ENCODE data around the gene SON.
"Not testable (repeated sequence)": the region's sequence is repeated elsewhere in the genome, so short reads cannot be mapped to it uniquely, and the experiment has no call there.

Gene SON

GRCh38 chr21:33568448-33568847 is 25.6 kb downstream of the SON start:
- Histone ChIP-seq H3K36me3 (ENCODE audit: control insufficient read depth in 1 of 2, insufficient read depth in 2 of 2, low read length in 2 of 2) (peaks cover 39 to 59% of the 10 kb centered on the region in 2 donors), H3K9ac (ENCODE audit: low read depth in 1 of 2, low read length in 2 of 2) (no peak overlapping the region), H3K4me3 (ENCODE audit: low read depth in 1 of 2, low read length in 2 of 2) (no peak overlapping the region)

GRCh38 chr21:33569991-33570390 is 27.2 kb downstream of the SON start:
- Histone ChIP-seq H3K27me3 (ENCODE audit: control insufficient read depth in 1 of 2, insufficient read depth in 2 of 2, low read length in 2 of 2) (no peaks in the 10 kb centered on the region), H3K4me1 (ENCODE audit: control insufficient read depth in 1 of 2, insufficient read depth in 2 of 2, low read length in 2 of 2) (peaks cover 0 to 4% of the 10 kb centered on the region in 2 donors), H3K9ac (ENCODE audit: low read depth in 1 of 2, low read length in 2 of 2) (no peak overlapping the region), H3K4me3 (ENCODE audit: low read depth in 1 of 2, low read length in 2 of 2) (no peak overlapping the region), H3K36me3 (ENCODE audit: control insufficient read depth in 1 of 2, insufficient read depth in 2 of 2, low read length in 2 of 2) (peaks cover 46 to 63% of the 10 kb centered on the region in 2 donors), H3K27ac (ENCODE audit: low read depth, low read length) (no peak overlapping the region), H3K9me3 (ENCODE audit: control insufficient read depth in 1 of 2, low read length in 2 of 2) (no peaks in the 10 kb centered on the region)

More at GRCh38 chr21:33568448-33568847, 25.6 kb downstream of the SON start:
- Histone ChIP-seq H3K9me3 (ENCODE audit: control insufficient read depth in 1 of 2, low read length in 2 of 2) (no peaks in the 10 kb centered on the region), H3K4me1 (ENCODE audit: control insufficient read depth in 1 of 2, insufficient read depth in 2 of 2, low read length in 2 of 2) (peaks cover 0 to 4% of the 10 kb centered on the region in 2 donors), H3K27ac (ENCODE audit: low read depth, low read length) (no peak overlapping the region), H3K27me3 (ENCODE audit: control insufficient read depth in 1 of 2, insufficient read depth in 2 of 2, low read length in 2 of 2) (no peaks in the 10 kb centered on the region)

GRCh38 chr21:33572350-33572749 is 29.5 kb downstream of the SON start:
- H3K9me3 ChIP-seq (ENCODE audit: control insufficient read depth in 1 of 2, low read length in 2 of 2): no peaks in the 10 kb centered on the region
- H3K27me3 ChIP-seq (ENCODE audit: control insufficient read depth in 1 of 2, insufficient read depth in 2 of 2, low read length in 2 of 2): no peaks in the 10 kb centered on the region
- no peak overlapping the region for H3K4me3 ChIP-seq (ENCODE audit: low read depth in 1 of 2, low read length in 2 of 2)
- H3K36me3 ChIP-seq (ENCODE audit: control insufficient read depth in 1 of 2, insufficient read depth in 2 of 2, low read length in 2 of 2): peaks cover 44 to 76% of the 10 kb centered on the region in 2 donors
- no peak overlapping the region for H3K9ac ChIP-seq (ENCODE audit: low read depth in 1 of 2, low read length in 2 of 2)
- H3K27ac ChIP-seq (ENCODE audit: low read depth, low read length): no peak overlapping the region
- peaks cover 0 to 4% of the 10 kb centered on the region in 2 donors for H3K4me1 ChIP-seq (ENCODE audit: control insufficient read depth in 1 of 2, insufficient read depth in 2 of 2, low read length in 2 of 2)

- H3K36me3 ChIP-seq (ENCODE audit: control insufficient read depth in 1 of 2, insufficient read depth in 2 of 2, low read length in 2 of 2): peaks cover 19 to 58% of the 10 kb centered on the region in 2 donors
- not testable (repeated sequence) for H3K27me3 ChIP-seq (ENCODE audit: control insufficient read depth in 1 of 2, insufficient read depth in 2 of 2, low read length in 2 of 2); H3K27ac ChIP-seq (ENCODE audit: low read depth, low read length)
These were observed 33.9 kb downstream of the SON start for GRCh38 chr21:33576741-33577141.

DNA sequence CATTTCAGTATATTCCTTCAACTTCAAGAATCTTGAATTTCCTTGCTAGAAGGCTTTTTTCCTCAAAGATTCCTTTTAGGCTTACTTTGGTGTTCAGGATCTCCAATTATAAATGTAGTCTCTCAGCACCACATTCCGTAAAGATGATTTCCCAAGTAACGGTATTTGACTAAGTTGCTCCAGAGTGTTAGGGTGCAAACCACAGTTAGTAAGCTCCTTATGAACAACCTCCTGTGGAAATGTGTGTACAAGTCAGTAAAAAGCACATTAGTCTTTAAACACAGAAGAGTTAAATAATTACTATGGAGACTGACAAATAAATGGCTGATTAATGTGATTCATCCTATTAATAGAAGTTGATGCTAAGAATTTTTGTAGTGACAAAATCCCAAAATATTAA is 35.4 kb downstream of the SON start:
- peaks cover 11 to 54% of the 10 kb centered on the region in 2 donors for H3K36me3 ChIP-seq (ENCODE audit: control insufficient read depth in 1 of 2, insufficient read depth in 2 of 2, low read length in 2 of 2)
- H3K9me3 ChIP-seq (ENCODE audit: control insufficient read depth in 1 of 2, low read length in 2 of 2): no peaks in the 10 kb centered on the region
- no peak overlapping the region for H3K9ac ChIP-seq (ENCODE audit: low read depth in 1 of 2, low read length in 2 of 2)

More at GRCh38 chr21:33576741-33577141, 33.9 kb downstream of the SON start:
- not testable (repeated sequence) for H3K9me3 ChIP-seq (ENCODE audit: control insufficient read depth in 1 of 2, low read length in 2 of 2); H3K4me1 ChIP-seq (ENCODE audit: control insufficient read depth in 1 of 2, insufficient read depth in 2 of 2, low read length in 2 of 2); H3K4me3 ChIP-seq (ENCODE audit: low read depth in 1 of 2, low read length in 2 of 2); H3K9ac ChIP-seq (ENCODE audit: low read depth in 1 of 2, low read length in 2 of 2)

DNA sequence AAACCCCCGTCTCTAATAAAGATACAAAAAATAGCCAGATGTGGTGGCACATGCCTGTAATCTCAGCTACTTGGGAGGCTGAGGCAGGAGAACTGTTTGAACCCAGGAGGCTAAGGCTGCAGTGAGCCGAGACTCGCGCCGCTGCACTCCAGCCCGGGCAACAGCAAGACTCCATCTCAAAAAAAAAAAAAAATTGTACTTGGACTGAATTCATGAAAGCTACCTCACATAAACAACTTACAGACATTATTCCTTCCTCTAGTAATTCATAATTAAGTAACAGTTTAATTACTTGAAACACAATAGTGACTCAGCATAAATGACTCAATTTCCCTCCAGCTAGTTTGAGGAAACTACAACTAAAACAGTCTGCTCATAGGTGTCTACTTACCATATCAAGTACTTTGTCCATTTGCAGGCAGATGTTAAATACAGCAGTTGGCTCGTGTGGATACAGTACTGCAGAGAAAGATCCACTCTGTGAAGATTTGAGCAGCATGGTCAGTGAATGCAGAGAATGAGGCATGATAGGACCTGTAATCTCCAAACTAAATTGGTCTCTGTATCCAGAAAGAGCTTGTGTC is 36.2 kb downstream of the SON start:
- Histone ChIP-seq H3K9me3 (ENCODE audit: control insufficient read depth in 1 of 2, low read length in 2 of 2) (no peaks in the 10 kb centered on the region), H3K27ac (ENCODE audit: low read depth, low read length) (no peak overlapping the region), H3K36me3 (ENCODE audit: control insufficient read depth in 1 of 2, insufficient read depth in 2 of 2, low read length in 2 of 2) (peaks cover 4 to 47% of the 10 kb centered on the region in 2 donors), H3K4me3 (ENCODE audit: low read depth in 1 of 2, low read length in 2 of 2) (no peak overlapping the region), H3K4me1 (ENCODE audit: control insufficient read depth in 1 of 2, insufficient read depth in 2 of 2, low read length in 2 of 2) (no peaks in the 10 kb centered on the region), H3K9ac (ENCODE audit: low read depth in 1 of 2, low read length in 2 of 2) (no peak overlapping the region), H3K27me3 (ENCODE audit: control insufficient read depth in 1 of 2, insufficient read depth in 2 of 2, low read length in 2 of 2) (no peaks in the 10 kb centered on the region)

More for the DNA sequence above, 35.4 kb downstream of the SON start:
- no peaks in the 10 kb centered on the region for H3K4me1 ChIP-seq (ENCODE audit: control insufficient read depth in 1 of 2, insufficient read depth in 2 of 2, low read length in 2 of 2)
- no peaks in the 10 kb centered on the region for H3K27me3 ChIP-seq (ENCODE audit: control insufficient read depth in 1 of 2, insufficient read depth in 2 of 2, low read length in 2 of 2)
- no peak overlapping the region for H3K4me3 ChIP-seq (ENCODE audit: low read depth in 1 of 2, low read length in 2 of 2)
- H3K27ac ChIP-seq (ENCODE audit: low read depth, low read length): no peak overlapping the region

GRCh38 chr21:33584455-33584854 is 41.6 kb downstream of the SON start:
- Histone ChIP-seq H3K4me3 (ENCODE audit: low read depth in 1 of 2, low read length in 2 of 2) (no peak overlapping the region), H3K9ac (ENCODE audit: low read depth in 1 of 2, low read length in 2 of 2) (no peak overlapping the region), H3K9me3 (ENCODE audit: control insufficient read depth in 1 of 2, low read length in 2 of 2) (no peaks in the 10 kb centered on the region), H3K27me3 (ENCODE audit: control insufficient read depth in 1 of 2, insufficient read depth in 2 of 2, low read length in 2 of 2) (no peaks in the 10 kb centered on the region), H3K27ac (ENCODE audit: low read depth, low read length) (no peak overlapping the region), H3K4me1 (ENCODE audit: control insufficient read depth in 1 of 2, insufficient read depth in 2 of 2, low read length in 2 of 2) (peaks cover 5 to 6% of the 10 kb centered on the region in 2 donors), H3K36me3 (ENCODE audit: control insufficient read depth in 1 of 2, insufficient read depth in 2 of 2, low read length in 2 of 2) (peaks cover 0 to 8% of the 10 kb centered on the region in 2 donors)

DNA sequence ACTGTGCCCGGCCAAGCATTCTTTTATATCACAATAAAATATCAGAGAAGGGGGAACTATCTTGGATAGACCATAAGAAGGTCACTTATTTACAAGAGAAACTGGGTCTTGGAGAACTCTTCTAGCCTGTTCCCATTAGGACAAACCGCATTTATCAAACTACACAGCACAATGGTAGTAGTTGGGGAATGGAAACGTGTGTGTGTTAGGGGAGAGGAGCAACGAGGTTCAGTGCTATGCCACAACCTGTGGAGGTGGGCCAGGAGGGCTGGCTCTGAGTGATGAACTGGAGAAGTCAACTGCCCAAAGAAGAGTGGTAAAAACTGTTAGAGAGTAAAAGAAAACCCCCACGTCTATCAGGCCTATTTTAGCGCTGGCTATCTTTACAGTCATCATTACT is 44.1 kb downstream of the SON start:
- H3K4me1 ChIP-seq (ENCODE audit: control insufficient read depth in 1 of 2, insufficient read depth in 2 of 2, low read length in 2 of 2): peaks cover 6% of the 10 kb centered on the region in 2 donors
- no peak overlapping the region for H3K4me3 ChIP-seq (ENCODE audit: low read depth in 1 of 2, low read length in 2 of 2)

GRCh38 chr21:33587792-33588484 is 45.1 kb downstream of the SON start:
- Histone ChIP-seq H3K9me3 (ENCODE audit: control insufficient read depth in 1 of 2, low read length in 2 of 2) (no peaks in the 10 kb centered on the region), H3K4me1 (ENCODE audit: control insufficient read depth in 1 of 2, insufficient read depth in 2 of 2, low read length in 2 of 2) (peaks cover 6% of the 10 kb centered on the region in 2 donors), H3K27ac (ENCODE audit: low read depth, low read length) (peak overlapping the region; percentile 50), H3K4me3 (ENCODE audit: low read depth in 1 of 2, low read length in 2 of 2) (peak overlapping the region; percentile 93 to 94), H3K9ac (ENCODE audit: low read depth in 1 of 2, low read length in 2 of 2) (peak overlapping the region; percentile 72 to 84), H3K36me3 (ENCODE audit: control insufficient read depth in 1 of 2, insufficient read depth in 2 of 2, low read length in 2 of 2) (no peaks in the 10 kb centered on the region), H3K27me3 (ENCODE audit: control insufficient read depth in 1 of 2, insufficient read depth in 2 of 2, low read length in 2 of 2) (no peaks in the 10 kb centered on the region)

More for the DNA sequence above, 44.1 kb downstream of the SON start:
- Histone ChIP-seq H3K9me3 (ENCODE audit: control insufficient read depth in 1 of 2, low read length in 2 of 2) (no peaks in the 10 kb centered on the region), H3K27me3 (ENCODE audit: control insufficient read depth in 1 of 2, insufficient read depth in 2 of 2, low read length in 2 of 2) (no peaks in the 10 kb centered on the region), H3K36me3 (ENCODE audit: control insufficient read depth in 1 of 2, insufficient read depth in 2 of 2, low read length in 2 of 2) (peaks cover 0 to 4% of the 10 kb centered on the region in 2 donors), H3K9ac (ENCODE audit: low read depth in 1 of 2, low read length in 2 of 2) (no peak overlapping the region), H3K27ac (ENCODE audit: low read depth, low read length) (no peak overlapping the region)

DNA sequence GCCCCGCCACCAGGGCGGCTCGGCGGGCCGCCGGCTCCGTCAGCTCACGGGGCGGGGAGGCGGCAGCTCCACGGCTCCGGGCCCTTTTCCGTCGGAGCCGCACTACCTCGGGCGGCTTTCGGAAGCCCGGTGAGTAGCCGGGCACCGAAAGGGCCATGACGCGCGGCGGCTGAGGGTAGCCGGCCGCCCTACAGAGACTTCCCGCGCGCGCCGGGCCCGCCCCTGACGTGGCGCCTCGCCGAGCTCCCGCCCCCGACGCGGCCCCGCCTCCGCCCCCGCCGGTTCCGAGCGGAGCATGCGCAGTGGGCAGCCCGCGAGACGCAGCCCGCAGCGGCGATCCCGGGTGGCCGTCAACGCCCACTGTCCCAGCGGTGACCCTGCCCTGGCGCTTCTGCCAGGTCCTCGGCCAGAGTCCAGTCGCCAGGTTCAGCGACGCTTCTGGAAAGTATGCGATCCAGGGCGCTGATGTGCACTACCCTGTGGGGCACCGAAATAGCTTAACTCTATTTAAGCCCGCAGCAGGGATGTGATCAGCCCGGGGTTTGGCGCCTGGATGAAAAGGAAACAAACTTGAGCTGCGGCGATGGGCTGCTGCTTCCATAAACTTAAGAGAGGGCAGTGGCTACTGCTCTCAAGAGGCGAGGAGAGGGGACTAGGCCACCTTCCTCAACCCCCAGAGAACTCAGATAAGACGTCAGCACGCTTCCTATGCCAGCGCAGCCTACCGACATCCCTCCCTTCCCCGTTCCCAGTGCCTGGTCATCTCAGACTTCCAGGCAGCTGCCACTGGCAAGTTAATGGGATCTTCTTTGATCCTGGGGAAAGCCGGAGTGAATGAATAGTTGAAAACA is 45.9 kb downstream of the SON start, which contains the start of gene DONSON:
DONSON (minus strand) TSS at position 200 of the 851 bp plus-strand sequence; CDS start at position 157, 43 bp downstream.
- Histone ChIP-seq H3K9ac (ENCODE audit: low read depth in 1 of 2, low read length in 2 of 2) (peak within 1 kb of the TSS; percentile 72 to 92), H3K4me1 (ENCODE audit: control insufficient read depth in 1 of 2, insufficient read depth in 2 of 2, low read length in 2 of 2) (peaks cover 6% of the 10 kb centered on the region in 2 donors), H3K27me3 (ENCODE audit: control insufficient read depth in 1 of 2, insufficient read depth in 2 of 2, low read length in 2 of 2) (no peaks in the 10 kb centered on the region), H3K27ac (ENCODE audit: low read depth, low read length) (peak within 1 kb of the TSS; percentile 68), H3K36me3 (ENCODE audit: control insufficient read depth in 1 of 2, insufficient read depth in 2 of 2, low read length in 2 of 2) (no peaks in the 10 kb centered on the region), H3K4me3 (ENCODE audit: low read depth in 1 of 2, low read length in 2 of 2) (peak within 1 kb of the TSS; percentile 93 to 94), H3K9me3 (ENCODE audit: control insufficient read depth in 1 of 2, low read length in 2 of 2) (no peaks in the 10 kb centered on the region)

All from duodenal mucosa (tissue), 2 donors.